SK-N-SH (cell line): ENCODE results near the gene GALNT18. TPM values are rescaled to one million over a fixed set of nuclear protein-coding genes. Genes with fewer than 3 reads are reported as not detected.

ENCODE experiments used
- CTCF ChIA-PET: fragments of 300-600, 350-600 bp; formaldehyde crosslinking; extraction: SDS; loops from one replicate; lab custom pipeline; 2021; lab: Yijun Ruan, JAX
- POLR2A ChIA-PET: fragments of 350-600 bp; sonication (Branson Sonifier 250); formaldehyde crosslinking; extraction: SDS; loops from one replicate; lab custom pipeline; 2020; ENCODE audit warnings: antibody characterized with exemption, inconsistent platforms; lab: Yijun Ruan, JAX
- DNase-seq: peaks from one replicate; pipeline ENCODE4 v3.0.0; 2012
- H2AFZ ChIP-seq: fragments of 200-600 bp; sonication (generic); 2 replicates; pipeline ENCODE4 v1.8.1; 2016; ENCODE audit warnings: antibody characterized with exemption, mild to moderate bottlenecking, low read depth
- H3F3A ChIP-seq: fragments of 200-600 bp; sonication (generic); replicated peaks from 2 replicates; pipeline ENCODE3; 2016; ENCODE audit warnings: antibody characterized with exemption, mild to moderate bottlenecking; ENCODE audit not compliant: insufficient read depth
- H3K27ac ChIP-seq, 2 experiments: fragments of 200-500 bp in 1 of 2; fragments of 200-600 bp in 1 of 2; sonication (Bioruptor generic) in 1 of 2; sonication (generic), shearing (Covaris generic) in 1 of 2; 2 replicates each; pipeline versions ENCODE4 v1.5.1 to v1.6.1; 2014 to 2016; ENCODE audit warnings: low read depth in 2 of 2, inconsistent platforms in 1 of 2, low read length in 1 of 2, mild to moderate bottlenecking in 1 of 2, mixed read lengths in 1 of 2
- H3K27me3 ChIP-seq: fragments of 200-600 bp; sonication (generic), shearing (Covaris generic); 2 replicates; pipeline ENCODE4 v1.6.1; 2016; ENCODE audit warnings: mixed run types; ENCODE audit not compliant: insufficient read depth
- H3K36me3 ChIP-seq, 2 experiments: fragments of 200-500 bp in 1 of 2; fragments of 200-600 bp in 1 of 2; sonication (Bioruptor generic) in 1 of 2; sonication (generic) in 1 of 2; replicated peaks in 1 of 2; 2 replicates each; pipeline versions ENCODE3 to v1.5.1; 2014 to 2016; ENCODE audit warnings: low read length in 1 of 2, mild to moderate bottlenecking in 1 of 2; ENCODE audit not compliant: insufficient read depth in 2 of 2, control insufficient read depth in 1 of 2
- H3K4me1 ChIP-seq, 2 experiments: fragments of 200-500 bp in 1 of 2; fragments of 200-600 bp in 1 of 2; sonication (Bioruptor generic) in 1 of 2; sonication (generic), shearing (Covaris generic) in 1 of 2; 2 replicates each; pipeline versions ENCODE4 v1.5.1 to v1.6.1; 2014 to 2016; ENCODE audit warnings: low read depth in 1 of 2, low read length in 1 of 2, mixed run types in 1 of 2; ENCODE audit not compliant: insufficient read depth in 2 of 2, control insufficient read depth in 1 of 2
- H3K4me2 ChIP-seq: fragments of 200-600 bp; sonication (generic), shearing (Covaris generic); 2 replicates; pipeline ENCODE4 v1.6.1; 2017; ENCODE audit warnings: mixed run types
- H3K4me3 ChIP-seq, 2 experiments: fragments of 200-500 bp in 1 of 2; fragments of 200-600 bp in 1 of 2; sonication (Bioruptor generic) in 1 of 2; sonication (generic), shearing (Covaris generic) in 1 of 2; 2 replicates each; pipeline versions ENCODE4 v1.5.1 to v1.8.1; 2014 to 2016; ENCODE audit warnings: low read depth in 2 of 2, inconsistent platforms in 1 of 2, low read length in 1 of 2, mild to moderate bottlenecking in 1 of 2, mixed read lengths in 1 of 2, moderate library complexity in 1 of 2
- H3K79me2 ChIP-seq: fragments of 200-600 bp; sonication (generic); 2 replicates; pipeline ENCODE4 v1.8.1; 2017; ENCODE audit warnings: mild to moderate bottlenecking; ENCODE audit not compliant: insufficient read depth
- H3K9ac ChIP-seq: fragments of 200-600 bp; sonication (generic); 2 replicates; pipeline ENCODE4 v1.6.1; 2017; ENCODE audit warnings: mixed run types
- H3K9me2 ChIP-seq: fragments of 200-600 bp; sonication (generic); 2 replicates; pipeline ENCODE4 v1.6.1; 2017; ENCODE audit warnings: mixed run types
- H3K9me3 ChIP-seq: fragments of 200-600 bp; sonication (generic); 2 replicates; pipeline ENCODE4 v1.6.1; 2017; ENCODE audit warnings: mixed run types, mild to moderate bottlenecking, moderate library complexity
- H4K20me1 ChIP-seq: fragments of 200-600 bp; sonication (generic); 2 replicates; pipeline ENCODE4 v1.6.1; 2017; ENCODE audit warnings: mild to moderate bottlenecking, mixed run types; ENCODE audit not compliant: insufficient read depth
- CHD2 ChIP-seq: fragments of 150-350 bp; IDR thresholded peaks from 2 replicates; pipeline ENCODE4 v1.6.1; 2018; ENCODE audit warnings: low read length; ENCODE audit not compliant: partially characterized antibody
- EZH2phosphoT487 ChIP-seq: fragments of 200-600 bp; sonication (generic); IDR thresholded peaks from 2 replicates; pipeline ENCODE4 v1.6.1; 2017; ENCODE audit warnings: low read depth, mixed run types, mild to moderate bottlenecking, antibody characterized with exemption, moderate library complexity, borderline replicate concordance
- FOXM1 ChIP-seq: IDR thresholded peaks from 2 replicates; pipeline ENCODE4 v1.4.0; 2012; ENCODE audit warnings: low read depth, mild to moderate bottlenecking
- GABPA ChIP-seq: IDR thresholded peaks from 2 replicates; pipeline ENCODE4 v1.4.0; 2012; ENCODE audit warnings: low read depth, mild to moderate bottlenecking
- MEF2A ChIP-seq: IDR thresholded peaks from 2 replicates; pipeline ENCODE4 v1.4.0; 2012; ENCODE audit warnings: low read depth, borderline replicate concordance
- MXI1 ChIP-seq: IDR thresholded peaks from 2 replicates; pipeline ENCODE4 v1.6.1; 2012; ENCODE audit warnings: mild to moderate bottlenecking, low read depth, low read length, improper control_type of control experiment
- NRF1 ChIP-seq: IDR thresholded peaks from 2 replicates; pipeline ENCODE4 v1.6.1; 2012; ENCODE audit warnings: low read depth, mild to moderate bottlenecking, low read length
- POLR2AphosphoS5 ChIP-seq: IDR thresholded peaks from 2 replicates; pipeline ENCODE4 v1.6.1; 2012; ENCODE audit warnings: low read depth, low read length
- RCOR1 ChIP-seq: fragments of 150-350 bp; IDR thresholded peaks from 2 replicates; pipeline ENCODE4 v1.6.1; 2017; ENCODE audit warnings: antibody characterized with exemption, low read length
- RFX5 ChIP-seq: IDR thresholded peaks from 2 replicates; pipeline ENCODE4 v1.6.1; 2012; ENCODE audit warnings: mild to moderate bottlenecking, improper control_type of control experiment, low read length
- RXRA ChIP-seq: IDR thresholded peaks from 2 replicates; pipeline ENCODE4 v1.4.0; 2012; ENCODE audit warnings: low read depth, mild to moderate bottlenecking, borderline replicate concordance
- SIN3A ChIP-seq: IDR thresholded peaks from 2 replicates; pipeline ENCODE4 v1.6.1; 2012; ENCODE audit warnings: low read depth, mild to moderate bottlenecking, low read length, moderate library complexity, borderline replicate concordance
- SMC3 ChIP-seq: IDR thresholded peaks from 2 replicates; pipeline ENCODE4 v1.6.1; 2012; ENCODE audit warnings: low read depth, low read length, improper control_type of control experiment
- TEAD4 ChIP-seq: IDR thresholded peaks from 2 replicates; pipeline ENCODE4 v1.4.0; 2012; ENCODE audit warnings: mild to moderate bottlenecking, borderline replicate concordance; ENCODE audit not compliant: insufficient read depth
- WGBS: methylation state at CpG from one replicate; pipeline ENCODE4 v1.1.6; 2017; ENCODE audit warnings: low lambda C conversion rate; 5-methylcytosine and 5-hydroxymethylcytosine counted together
- polyA plus RNA-seq, 3 experiments: library from polyadenylated mRNA; depleted of rRNA; stranded (reverse); fragments of >200 nt; gene quantifications; 2 replicates each; pipeline ENCODE4 v1.2.3, GENCODE V29; 2012
- TF ChIP-seq, protein P1 (sequence below): IDR thresholded peaks from 2 replicates; pipeline ENCODE4 v1.4.0; 2012; ENCODE audit warnings: low read depth
- TF ChIP-seq, protein P2 (sequence below): fragments of 150-350 bp; IDR thresholded peaks from 2 replicates; pipeline ENCODE4 v1.6.1; 2016; ENCODE audit warnings: mild to moderate bottlenecking, low read depth, low read length

Gene GALNT18
- polyA plus RNA-seq, 1 of the 3 experiments (the other 2 are of a cell fraction), result 0.64 TPM

DNA sequence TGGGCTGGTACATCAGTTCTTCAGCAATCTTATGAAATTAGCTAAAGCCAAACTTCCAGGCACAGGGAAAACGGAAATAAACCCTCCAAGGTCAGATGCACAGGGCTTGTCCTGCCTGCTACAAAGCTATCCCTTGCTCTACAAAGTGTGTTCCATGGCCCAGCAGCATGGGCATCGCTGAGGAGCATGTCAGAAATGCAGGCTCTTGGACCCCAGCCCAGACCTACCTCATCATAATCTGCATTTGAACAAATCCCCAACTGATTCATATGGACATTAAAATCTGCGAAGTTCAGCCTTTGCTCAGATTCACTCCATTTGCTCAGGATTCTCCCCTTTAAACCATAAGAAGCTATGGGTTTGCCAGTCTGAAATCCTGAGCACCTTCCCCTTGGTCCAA is 139.1 kb downstream of the GALNT18 start:
- H3K36me3 ChIP-seq, result no peaks in the 10 kb centered on the region
- WGBS, result 51% methylated on average over 3 of the region's 3 CpGs
- no peak overlapping the region for H3K27ac ChIP-seq
- no peak overlapping the region for H2AFZ ChIP-seq
- H3K4me3 ChIP-seq, result no peak overlapping the region
- no peaks in the 10 kb centered on the region for H4K20me1 ChIP-seq
- no peaks in the 10 kb centered on the region for H3K9me2 ChIP-seq
- POLR2A ChIA-PET, result no interaction called here
- no peaks in the 10 kb centered on the region for H3K9me3 ChIP-seq
- H3K4me1 ChIP-seq, result peaks cover 0 to 9% of the 10 kb centered on the region in 2 experiments; a peak in 2 of 4 replicates
- H3K9ac ChIP-seq, result no peak overlapping the region
- no peaks in the 10 kb centered on the region for H3K79me2 ChIP-seq
- no peak for TF ChIP-seq EZH2phosphoT487
- no peak for TF ChIP-seq POLR2AphosphoS5
- TF ChIP-seq TEAD4, result no peak
- no peak for TF ChIP-seq GABPA
- TF ChIP-seq, protein P1, sequence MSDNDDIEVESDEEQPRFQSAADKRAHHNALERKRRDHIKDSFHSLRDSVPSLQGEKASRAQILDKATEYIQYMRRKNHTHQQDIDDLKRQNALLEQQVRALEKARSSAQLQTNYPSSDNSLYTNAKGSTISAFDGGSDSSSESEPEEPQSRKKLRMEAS, result no peak
- no peak for TF ChIP-seq FOXM1
- no peak for TF ChIP-seq RFX5
- no peak for TF ChIP-seq MEF2A
- no peaks in the 10 kb centered on the region for H3F3A ChIP-seq
- H3K27me3 ChIP-seq, result no peaks in the 10 kb centered on the region
- H3K4me2 ChIP-seq, result no peak overlapping the region
- CTCF ChIA-PET, result interaction anchor here (1.2 kb wide), 1 partner anchor 305 kb away, joined by 3 read pairs; no protein-coding TSS in a partner anchor
- no peak for DNase-seq

DNA sequence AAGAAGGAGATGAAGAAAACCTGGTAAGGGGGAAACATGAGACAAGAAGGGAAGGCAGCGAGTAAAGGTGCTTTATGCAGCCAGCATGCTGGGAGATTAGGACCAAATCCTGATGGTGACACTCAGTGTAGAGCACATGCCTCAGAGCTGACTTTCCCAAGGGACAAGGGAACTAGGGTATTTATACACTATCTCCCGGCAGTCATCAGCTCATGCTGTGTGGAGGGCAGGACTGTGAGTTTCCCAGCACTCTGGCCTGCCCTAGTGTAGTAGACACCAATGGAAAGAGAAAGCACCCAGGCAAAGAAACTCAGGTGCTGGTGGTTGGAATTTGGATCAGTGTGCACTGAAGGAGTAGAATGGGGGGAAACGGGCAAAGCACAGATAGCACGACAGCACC is 140.4 kb downstream of the GALNT18 start:
- Histone ChIP-seq H3F3A (no peaks in the 10 kb centered on the region), H4K20me1 (no peaks in the 10 kb centered on the region), H3K27me3 (no peaks in the 10 kb centered on the region), H3K27ac (no peak overlapping the region), H3K9me2 (no peaks in the 10 kb centered on the region), H3K4me2 (no peak overlapping the region), H3K9me3 (no peaks in the 10 kb centered on the region), H3K9ac (no peak overlapping the region), H3K4me3 (no peak overlapping the region), H2AFZ (no peak overlapping the region), H3K36me3 (no peaks in the 10 kb centered on the region), H3K79me2 (no peaks in the 10 kb centered on the region)
- POLR2A ChIA-PET, result no interaction called here
- 56% methylated on average over 4 of the region's 4 CpGs for WGBS
- DNase-seq, result no peak
- TF ChIP-seq SIN3A, result no peak
- TF ChIP-seq RCOR1, result no peak
- TF ChIP-seq, all 33 proteins: peak for 0
- CTCF ChIA-PET, result interaction anchor here (0.5 to 1.7 kb wide), 2 partner anchors 12 to 445 kb away, joined by 3 to 6 read pairs; no protein-coding TSS in a partner anchor
- peaks cover 0 to 12% of the 10 kb centered on the region in 2 experiments; a peak in 2 of 4 replicates for H3K4me1 ChIP-seq

DNA sequence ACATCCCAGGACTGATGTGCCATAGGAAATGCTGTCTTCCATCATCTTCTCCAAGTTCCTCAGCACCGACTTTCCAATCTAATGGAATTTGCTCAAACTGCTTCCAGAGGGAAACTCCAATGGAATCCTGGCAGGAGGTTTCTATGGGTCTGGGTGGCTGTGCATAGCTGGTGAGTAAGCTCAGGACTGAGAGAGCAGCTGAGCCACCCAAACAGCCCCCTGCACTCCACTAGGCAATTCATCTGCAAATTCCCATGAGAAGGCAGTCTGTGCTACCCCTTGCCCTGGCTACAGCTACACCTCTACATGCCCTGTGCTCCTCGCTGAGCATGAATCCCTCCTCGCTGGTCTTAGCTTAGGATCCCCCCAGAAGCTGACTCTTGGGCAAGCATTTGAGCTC is 140.8 kb downstream of the GALNT18 start:
- Histone ChIP-seq H3K4me2 (no peak overlapping the region), H2AFZ (no peak overlapping the region), H3K9me2 (no peaks in the 10 kb centered on the region), H4K20me1 (no peaks in the 10 kb centered on the region), H3K27ac (no peak overlapping the region), H3K4me1 (peaks cover 0 to 12% of the 10 kb centered on the region in 2 experiments; a peak in 2 of 4 replicates), H3K27me3 (no peaks in the 10 kb centered on the region), H3K36me3 (no peaks in the 10 kb centered on the region), H3F3A (no peaks in the 10 kb centered on the region), H3K9ac (no peak overlapping the region), H3K4me3 (no peak overlapping the region), H3K9me3 (no peaks in the 10 kb centered on the region), H3K79me2 (no peaks in the 10 kb centered on the region)
- WGBS, result 44% methylated on average over 1 of the region's 3 CpGs
- TF ChIP-seq SIN3A, result no peak
- TF ChIP-seq RXRA, result no peak
- TF ChIP-seq CHD2, result no peak
- no peak for TF ChIP-seq MXI1
- TF ChIP-seq RCOR1, result no peak
- TF ChIP-seq SMC3, result no peak
- TF ChIP-seq GABPA, result no peak
- TF ChIP-seq NRF1, result no peak
- TF ChIP-seq, protein P2, sequence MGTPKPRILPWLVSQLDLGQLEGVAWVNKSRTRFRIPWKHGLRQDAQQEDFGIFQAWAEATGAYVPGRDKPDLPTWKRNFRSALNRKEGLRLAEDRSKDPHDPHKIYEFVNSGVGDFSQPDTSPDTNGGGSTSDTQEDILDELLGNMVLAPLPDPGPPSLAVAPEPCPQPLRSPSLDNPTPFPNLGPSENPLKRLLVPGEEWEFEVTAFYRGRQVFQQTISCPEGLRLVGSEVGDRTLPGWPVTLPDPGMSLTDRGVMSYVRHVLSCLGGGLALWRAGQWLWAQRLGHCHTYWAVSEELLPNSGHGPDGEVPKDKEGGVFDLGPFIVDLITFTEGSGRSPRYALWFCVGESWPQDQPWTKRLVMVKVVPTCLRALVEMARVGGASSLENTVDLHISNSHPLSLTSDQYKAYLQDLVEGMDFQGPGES, result no peak
- no peak for DNase-seq
- CTCF ChIA-PET, result interaction anchor here (0.5 to 1.7 kb wide), 2 partner anchors 12 to 444 kb away, joined by 3 to 6 read pairs; no protein-coding TSS in a partner anchor
- POLR2A ChIA-PET, result no interaction called here
